GM21515 (cell line): ENCODE results near the gene GDPGP1.

ENCODE experiments used
- ATAC-seq: cut with Tn5 transposase; IDR thresholded peaks from one replicate; pipeline ENCODE4 v1.9.1; 2021; ENCODE audit not compliant: unreplicated experiment

The GDPGP1 gene

DNA sequence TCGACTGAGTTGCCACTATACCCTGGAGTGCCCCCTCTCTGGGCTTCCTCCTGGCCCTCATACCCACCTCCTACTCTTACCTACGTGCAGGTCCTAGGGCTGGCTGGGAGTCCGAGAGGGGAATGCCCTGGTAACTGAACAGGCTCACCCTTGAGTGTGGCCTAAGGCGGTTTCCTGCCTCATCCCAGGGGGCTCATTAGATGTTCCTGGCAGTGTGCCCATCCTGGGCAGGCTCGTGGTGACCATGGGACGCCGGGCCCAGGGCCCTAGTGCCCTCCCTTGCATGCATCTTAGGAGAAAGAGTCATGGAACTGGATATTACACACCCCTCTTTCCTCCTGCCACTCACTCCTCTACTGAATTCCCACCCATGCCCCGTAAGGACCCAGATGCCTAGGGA lies 30.1 kb upstream of the GDPGP1 start:
- no peak for ATAC-seq

DNA sequence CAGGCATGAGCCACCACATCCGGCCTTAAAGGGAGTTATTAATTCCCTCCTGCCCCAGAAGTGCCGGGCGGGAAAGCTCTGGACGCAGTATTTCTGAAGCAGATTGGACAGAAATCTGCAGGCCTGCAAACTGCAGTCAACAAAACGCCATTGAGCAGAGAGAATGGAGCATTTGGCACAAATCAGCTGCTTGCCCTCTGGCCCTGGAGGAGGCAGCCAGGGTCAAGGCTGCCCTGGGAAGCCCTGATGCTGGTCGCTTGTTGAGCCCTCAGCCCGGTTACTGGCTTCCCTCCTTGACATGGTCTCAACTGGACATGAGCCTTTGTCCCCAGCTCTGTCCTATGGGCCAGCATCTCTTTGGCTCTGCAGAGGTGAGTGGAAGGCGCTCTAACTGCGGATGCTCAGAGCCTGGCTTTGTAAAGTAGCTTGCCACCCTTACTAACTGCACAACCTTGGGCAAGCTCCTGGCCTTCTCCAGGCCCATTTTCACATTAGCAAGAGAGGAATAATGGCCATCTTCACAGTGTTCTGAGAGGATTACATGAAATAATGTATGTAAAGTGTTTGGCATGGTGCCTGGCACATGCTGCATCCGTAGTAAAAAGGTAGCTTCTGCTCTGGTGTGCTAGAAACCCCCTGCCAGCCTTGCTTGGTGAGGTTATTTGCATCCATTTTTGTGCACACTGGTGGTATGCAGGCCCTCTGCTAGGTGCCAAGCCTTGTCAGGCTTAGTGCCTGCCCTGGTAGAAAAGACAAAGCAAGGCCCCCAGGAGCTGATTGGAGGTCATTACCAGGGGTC lies 28.8 kb upstream of the GDPGP1 start:
- no peak for ATAC-seq

DNA sequence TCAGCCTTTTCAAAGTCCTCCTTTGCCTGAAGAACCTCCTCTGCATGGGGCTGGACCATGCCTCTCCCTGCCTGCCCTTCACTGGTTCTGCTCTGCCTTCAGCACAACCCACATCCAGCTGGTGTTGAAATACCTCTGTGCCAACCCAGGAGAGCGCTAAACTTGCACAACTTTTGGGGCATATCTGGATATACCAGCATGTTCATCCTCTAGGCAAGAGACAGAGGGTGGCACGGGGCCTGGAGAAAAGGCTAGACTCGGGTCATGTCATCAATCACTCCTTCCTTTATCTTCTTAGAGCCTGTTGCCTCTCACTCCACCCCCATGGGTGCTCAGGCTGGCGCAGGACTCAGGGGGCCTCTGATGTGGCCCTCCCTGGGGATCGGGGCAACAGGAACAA lies 28.1 kb upstream of the GDPGP1 start:
- ATAC-seq = no peak

DNA sequence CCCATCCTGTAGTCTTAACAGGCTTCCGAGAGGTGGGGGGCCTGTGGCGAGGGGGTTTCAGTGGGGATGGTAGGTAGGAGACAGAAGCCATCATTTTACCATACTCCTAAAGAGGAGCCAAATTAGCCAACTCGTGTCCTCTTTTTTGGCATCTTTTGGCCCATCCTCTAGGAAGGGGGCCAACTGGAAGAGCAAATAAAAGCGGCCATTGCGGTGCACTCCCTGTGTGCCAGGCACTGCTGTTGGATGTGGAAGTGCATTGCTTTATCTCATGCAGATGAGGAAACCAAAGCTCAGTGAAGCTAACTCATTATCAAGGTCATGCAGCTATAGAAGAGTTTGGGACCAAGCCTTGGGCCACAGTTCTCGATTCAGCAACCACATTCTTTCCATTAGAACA lies 26.8 kb upstream of the GDPGP1 start:
- no peak for ATAC-seq

DNA sequence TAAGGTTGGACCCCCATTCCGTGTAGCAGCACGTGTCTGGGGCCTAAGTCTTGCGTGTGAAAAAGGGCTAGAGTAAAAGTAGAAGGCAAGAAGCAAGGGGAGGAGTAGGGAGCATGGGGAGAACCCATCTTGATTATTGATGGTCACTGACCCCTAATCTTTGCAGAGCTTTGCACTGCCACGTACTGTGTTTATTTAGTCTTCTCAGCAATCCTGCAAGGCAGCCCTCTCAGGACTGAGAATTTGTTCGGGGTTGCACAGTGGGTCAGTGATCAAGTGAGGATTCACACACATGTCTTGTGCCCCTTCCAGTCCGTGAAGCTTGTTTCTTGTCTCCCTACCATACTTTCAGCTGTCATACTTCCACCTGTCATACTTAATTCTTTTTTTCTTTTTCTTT lies 25.7 kb upstream of the GDPGP1 start:
- ATAC-seq = no peak

DNA sequence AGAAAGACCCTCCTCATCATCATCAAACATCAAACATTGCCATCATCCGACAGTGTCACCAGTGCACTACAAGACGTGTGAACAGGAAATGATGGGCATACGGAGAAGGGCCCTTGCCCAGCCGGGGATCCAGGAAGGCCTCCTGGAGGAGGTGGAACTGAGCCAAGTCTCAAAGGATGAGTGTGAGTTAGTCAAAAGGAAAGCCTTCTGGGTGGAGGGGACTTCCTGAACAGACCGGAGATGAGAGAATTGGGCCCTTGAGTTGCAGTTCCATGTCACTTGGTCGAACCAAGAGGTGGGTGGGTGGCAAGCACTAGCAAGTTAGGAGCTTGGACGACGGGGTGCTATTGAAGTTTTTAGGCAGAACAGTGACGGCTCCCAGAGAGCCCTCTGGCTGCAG lies 24.4 kb upstream of the GDPGP1 start:
- no peak for ATAC-seq

DNA sequence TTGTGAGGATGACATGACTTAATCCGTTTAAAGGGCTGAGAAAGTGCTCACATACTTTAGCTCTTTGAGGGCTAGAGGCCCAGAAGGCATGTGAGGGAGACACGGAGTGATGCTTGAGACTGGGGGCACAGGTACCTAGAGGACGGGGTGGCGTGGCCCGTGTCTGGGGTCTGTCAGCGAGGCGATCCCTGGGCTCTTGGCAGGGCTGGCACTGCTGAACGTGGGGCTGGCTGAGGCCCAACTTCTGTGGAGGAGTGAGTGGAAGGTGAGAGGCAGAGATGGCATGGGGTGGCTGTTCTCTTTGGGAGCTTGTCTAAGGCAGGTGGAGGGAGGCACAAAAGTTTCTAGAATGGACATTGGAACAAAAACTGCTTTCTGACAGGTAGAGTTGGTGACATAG lies 23.4 kb upstream of the GDPGP1 start:
- no peak for ATAC-seq

DNA sequence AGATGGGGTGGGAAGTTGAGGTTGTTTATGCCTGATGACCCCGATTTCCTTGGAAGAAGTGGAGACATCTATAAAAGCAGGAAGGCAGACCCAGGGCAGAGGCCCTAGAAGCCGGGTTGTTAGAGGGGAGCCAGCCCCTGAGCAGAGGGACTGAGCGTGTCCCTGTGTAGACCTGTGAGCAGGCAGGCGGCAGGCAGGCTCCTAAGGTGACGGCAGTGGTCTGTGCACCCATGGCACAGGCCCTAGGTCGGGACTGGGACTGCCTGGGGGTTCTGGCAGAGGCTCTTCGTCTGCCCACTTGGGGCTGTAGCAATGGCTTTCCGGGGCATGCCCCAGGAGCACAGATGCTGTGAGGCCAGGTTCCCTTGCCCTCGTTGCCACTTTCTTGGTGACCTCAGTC lies 23.0 kb upstream of the GDPGP1 start:
- ATAC-seq = no peak

DNA sequence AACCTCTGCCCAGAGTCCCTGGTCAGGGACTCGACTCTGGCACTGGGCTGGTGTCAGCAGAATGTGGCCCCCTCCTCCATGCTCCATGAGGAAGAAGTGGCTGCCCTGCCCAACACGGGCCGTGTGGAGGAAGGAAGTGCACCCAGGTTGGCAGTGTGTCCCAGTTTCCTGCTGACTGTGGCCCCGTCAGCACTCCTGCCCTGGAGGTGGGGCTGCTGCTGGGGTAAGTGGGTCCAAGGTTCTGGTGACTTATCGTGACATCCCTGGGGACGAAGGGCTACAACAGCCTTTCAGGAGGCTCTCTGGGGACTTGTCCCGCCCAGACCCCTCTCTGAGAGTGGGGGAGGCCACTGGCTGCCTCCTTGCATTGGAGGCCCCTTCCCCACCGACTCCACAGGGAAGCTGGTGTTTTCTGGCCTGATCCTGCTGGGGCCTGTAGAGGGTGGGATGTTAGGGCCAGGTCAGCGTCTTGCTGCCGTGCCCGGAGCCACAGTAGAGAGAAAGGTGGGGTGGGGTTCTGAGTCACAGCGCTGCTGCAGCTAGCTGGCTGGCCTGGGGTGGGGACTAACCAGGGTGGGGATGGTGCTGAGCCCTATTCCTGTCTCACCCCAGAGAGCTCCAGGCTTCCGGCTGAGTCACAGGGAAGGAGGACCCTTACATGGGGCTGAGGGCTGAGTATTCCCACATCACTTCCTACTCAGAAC lies 22.4 kb upstream of the GDPGP1 start:
- no peak for ATAC-seq

DNA sequence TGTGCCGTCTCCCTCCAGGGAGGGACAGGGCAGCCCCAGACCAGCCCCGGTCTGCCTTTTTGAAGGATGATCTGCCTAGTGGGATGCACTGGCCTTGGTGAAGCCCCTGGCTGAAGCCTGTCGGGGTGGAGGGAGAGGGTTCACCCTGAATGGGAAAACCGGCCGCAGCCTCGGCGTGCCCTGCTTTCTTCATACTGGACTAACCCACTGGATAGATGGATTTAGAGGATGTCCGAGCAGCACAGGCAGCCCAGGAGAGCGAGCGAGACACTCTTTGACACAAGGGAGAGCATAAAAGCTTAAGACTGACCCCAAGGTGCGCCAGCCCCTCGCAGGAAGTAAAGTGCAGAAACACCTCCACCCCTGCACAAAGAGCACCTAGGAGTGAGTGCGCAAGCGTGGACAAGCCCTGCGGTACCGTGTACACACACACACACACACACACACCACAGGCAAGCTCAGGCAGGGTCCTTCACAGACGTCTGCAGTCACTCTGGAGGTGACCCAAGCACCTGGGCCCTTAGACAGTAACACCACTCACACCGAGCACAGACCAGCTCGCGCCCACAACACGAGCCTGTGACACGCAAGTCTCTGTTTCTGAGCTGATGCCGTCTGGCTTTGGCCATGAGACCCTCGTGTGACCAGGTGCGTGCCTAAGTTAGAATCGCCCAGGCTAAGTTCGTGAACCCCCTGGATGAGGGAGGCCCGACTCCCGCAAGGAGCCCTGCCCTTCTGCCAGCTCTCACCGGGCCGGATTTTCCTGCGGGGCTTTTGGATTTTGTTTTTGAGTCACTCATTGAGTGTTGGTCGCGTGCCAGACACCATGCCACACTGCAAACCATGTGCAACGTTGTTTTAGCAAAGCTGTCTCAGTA lies 21.5 kb upstream of the GDPGP1 start:
- ATAC-seq = no peak

DNA sequence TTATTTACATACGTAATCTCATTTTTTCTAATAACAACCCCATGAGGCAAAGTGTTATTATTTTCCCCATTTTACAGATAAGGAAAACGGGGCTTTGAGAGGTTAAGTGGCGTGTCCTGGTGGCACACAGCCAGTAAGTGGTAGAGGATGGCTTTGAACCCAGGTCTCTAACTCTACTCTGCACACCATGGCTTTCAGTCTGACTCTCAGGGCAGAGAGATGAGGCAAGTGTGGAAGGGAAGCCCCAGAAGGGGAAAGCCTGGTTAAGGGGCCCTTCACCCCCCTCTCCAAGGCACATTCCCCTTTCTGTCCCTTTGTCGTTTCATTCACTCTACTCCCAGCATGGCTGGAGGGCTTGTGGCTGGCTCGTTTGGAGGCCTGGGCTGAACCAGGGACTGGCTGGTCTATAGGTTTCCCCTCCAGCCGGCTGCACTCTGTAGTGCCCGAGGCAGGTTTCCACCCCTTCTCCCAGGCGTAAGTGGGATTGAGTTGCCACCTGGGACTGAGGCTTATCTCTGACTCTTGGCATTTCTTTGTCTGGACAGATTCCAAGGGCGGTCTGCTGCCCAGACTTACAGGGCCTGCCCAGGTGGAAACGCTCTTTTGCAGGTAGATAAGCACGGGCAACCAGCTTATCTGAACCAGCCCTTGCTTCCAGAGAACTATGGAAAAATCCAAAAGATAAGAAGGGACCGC lies 20.7 kb upstream of the GDPGP1 start:
- no peak for ATAC-seq

DNA sequence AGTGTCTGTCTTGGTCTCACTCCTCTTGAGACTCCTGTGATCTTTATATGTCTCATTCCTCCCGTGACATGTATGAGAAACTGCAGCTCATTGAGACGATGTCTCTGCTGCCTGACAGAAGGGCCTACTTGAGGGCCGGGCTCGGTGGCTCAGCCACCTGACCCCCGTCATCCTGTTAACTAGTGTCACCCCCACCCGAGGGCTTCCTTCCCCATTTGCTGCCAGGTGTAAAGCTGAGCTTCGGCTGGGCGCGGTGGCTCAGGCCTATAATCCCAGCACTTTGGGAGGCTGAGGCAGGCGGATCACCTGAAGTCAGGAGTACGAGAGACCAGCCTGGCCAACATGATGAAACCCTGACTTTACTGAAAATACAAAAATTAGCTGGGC lies 20.2 kb upstream of the GDPGP1 start:
- ATAC-seq = no peak

DNA sequence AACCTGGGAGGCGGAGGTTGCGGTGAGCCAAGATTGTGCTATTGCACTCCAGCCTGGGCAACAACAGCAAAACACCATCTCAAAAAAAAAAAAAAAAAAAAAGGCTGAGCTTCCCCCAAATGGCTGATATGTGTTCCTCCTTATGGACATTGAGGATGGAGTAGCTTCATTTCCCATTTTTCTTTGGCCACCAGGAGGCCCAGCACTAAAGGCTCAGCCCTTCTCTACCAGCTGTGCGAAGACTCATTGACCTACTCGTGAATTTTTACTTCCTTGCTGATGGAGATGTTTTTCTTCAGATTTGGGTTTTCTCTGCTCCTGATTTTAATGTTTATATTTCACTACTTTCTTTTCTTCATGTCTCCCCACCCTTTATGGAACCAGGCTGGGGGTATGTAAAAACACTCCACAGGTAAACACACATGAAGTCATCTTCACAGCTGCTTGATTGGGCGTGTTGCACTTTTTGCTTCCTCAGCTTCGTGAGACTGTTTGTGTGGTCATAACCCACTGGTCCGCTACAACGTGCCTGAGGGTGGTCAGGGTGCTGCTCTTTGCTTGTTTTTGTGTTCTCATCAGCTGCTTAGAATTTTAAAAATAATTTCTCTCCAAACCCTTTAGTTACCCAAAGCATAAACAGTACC lies 19.3 kb upstream of the GDPGP1 start:
- no peak for ATAC-seq

DNA sequence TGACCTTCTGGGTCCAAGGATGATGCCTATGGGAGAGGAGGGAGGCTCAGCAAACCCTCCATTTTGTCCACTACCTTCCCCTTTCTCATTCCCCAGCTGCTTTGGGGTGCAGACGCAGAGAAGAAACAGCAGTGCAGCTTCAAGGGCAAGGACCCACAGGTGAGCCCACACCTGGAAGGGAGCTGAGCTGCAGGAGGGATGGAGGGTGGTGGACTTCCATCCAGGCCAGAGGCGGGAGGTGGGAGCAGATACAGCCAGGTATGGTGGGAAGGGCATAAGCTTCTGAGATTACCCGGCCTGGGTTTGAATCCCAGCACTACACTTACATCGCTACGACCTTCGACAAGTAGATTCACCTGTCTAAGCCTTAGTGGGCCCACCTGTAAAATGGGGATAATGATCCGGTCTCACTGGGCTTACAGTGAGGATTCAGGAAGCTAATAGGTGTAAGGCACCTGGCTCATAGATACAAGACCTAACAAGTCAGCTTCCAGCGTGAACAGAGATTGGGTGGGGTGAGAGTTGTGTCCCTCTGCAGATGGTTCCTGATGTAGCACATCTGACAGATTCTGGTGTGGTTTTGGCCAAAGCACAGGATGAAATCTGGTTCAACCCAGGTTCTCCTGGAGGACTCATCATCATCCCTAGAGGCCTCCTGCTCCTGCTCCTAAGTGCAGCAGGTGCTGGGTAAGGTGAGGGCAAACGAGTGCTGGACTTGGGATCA lies 16.2 kb upstream of the GDPGP1 start:
- ATAC-seq = no peak

DNA sequence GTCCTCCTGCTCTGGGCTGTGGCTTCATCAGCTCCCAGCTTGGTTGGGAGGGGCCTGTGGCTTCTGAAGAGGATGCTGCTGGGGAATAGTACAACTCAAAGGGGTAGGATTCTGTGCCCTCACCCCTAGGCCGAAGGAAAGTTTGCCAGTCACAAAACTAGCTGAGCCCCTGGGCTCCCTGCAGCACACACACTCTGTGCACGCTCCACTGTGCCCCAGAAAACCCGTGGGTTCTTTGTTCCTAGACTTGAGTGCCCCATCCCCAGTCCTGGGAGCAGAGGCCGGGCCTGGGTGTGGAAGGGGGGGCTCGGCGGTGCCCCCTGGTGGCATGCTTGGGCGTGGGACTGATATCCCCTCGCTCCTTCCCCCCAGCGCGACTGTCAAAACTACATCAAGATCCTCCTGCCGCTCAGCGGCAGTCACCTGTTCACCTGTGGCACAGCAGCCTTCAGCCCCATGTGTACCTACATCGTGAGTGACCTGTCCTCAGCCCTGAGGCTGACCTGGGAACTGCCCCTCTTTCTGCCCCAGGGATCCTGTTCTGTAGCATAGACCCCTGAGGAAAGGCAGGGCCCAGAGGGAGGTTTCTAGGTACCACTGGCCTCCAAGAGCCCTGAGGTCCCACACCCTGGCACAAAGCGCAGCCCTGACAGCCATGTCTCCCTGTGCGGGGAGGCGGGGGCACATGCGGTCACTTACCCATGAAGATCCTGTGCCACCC lies 14.4 kb upstream of the GDPGP1 start:
- ATAC-seq = no peak

DNA sequence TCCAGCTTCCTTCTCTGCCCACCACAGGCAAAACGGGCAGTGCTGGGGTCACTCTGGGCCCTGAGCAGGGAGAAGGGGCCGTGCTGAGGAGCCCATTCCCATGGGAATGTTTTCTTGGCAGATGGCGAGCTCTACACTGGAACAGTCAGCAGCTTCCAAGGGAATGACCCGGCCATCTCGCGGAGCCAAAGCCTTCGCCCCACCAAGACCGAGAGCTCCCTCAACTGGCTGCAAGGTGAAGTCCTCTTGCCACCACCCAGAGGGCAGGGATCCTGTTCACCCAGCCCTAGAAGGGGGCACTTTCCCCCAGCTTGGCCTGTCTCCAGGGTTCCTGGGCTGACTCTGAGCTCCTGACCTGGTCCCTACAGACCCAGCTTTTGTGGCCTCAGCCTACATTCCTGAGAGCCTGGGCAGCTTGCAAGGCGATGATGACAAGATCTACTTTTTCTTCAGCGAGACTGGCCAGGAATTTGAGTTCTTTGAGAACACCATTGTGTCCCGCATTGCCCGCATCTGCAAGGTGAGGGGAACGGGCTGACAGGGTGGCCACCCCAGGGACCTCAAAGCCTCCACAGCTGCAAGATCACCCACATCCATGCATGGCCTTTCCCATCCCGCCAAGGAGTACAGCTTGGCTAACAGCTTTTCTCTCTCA lies 12.6 kb upstream of the GDPGP1 start:
- ATAC-seq = no peak

DNA sequence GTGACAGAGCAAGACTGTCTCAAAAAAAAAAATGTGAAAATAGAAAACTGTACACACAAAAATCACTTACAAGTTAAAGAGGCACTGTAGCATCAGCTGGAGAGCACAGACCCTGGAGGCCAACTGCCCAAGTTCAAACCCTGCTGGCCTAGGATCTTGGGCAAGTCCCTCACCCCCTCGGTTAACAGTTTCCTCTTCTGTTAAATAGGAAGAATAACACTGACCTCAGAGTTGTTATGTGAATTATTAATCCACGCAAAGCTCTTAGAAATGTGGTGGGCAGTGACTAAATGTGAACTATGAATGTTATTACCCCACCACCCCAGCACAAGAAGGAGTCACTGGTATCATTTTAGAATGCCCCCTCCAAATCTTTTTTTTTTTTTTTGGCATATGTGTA lies 11.5 kb upstream of the GDPGP1 start:
- ATAC-seq = no peak

DNA sequence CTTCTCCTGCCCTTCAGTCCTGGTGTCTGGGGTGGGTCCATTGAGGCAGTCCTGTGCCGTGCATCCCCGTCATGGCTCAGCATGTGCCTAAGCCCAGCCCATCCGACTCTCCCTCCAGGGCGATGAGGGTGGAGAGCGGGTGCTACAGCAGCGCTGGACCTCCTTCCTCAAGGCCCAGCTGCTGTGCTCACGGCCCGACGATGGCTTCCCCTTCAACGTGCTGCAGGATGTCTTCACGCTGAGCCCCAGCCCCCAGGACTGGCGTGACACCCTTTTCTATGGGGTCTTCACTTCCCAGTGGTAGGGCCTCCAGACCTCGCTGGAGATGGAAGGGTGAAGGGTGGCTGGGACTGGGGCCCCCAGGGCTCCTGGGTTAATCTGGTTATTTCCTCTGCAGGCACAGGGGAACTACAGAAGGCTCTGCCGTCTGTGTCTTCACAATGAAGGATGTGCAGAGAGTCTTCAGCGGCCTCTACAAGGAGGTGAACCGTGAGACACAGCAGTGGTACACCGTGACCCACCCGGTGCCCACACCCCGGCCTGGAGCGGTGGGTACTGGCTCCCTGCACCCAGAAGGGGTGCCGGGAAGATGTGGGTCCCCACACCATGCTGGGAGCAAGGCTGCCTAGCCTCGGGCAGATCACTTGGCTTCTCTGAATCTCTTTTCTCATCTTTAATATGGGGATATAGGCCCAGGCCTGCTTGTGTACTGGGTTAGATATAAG lies 10.4 kb upstream of the GDPGP1 start:
- no peak for ATAC-seq
